H1 (cell line): ENCODE measurements around the gene SND1. TPM values are rescaled to one million over a fixed set of nuclear protein-coding genes. Genes with fewer than 3 reads are reported as not detected.
A peak's percentile ranks its signal among the peaks of the same experiment; 100 is the strongest.

Experiments used
- CTCF ChIA-PET: fragments of 300-600 bp; sonication (Branson Sonifier 250); formaldehyde crosslinking; loops from one replicate; lab custom pipeline; 2021; ENCODE audit not compliant: partially characterized antibody; lab: Charles Lee
- POLR2A ChIA-PET: fragments of 300-600 bp; sonication (Branson Sonifier 250); formaldehyde crosslinking; loops from one replicate; lab custom pipeline; 2021; ENCODE audit warnings: inconsistent platforms; ENCODE audit not compliant: partially characterized antibody; lab: Charles Lee
- DNase-seq, 2 experiments: peaks; one replicate each; pipeline versions ENCODE4 v3.0.0 to v3.0.0-alpha.2; 2010 to 2022; ENCODE audit warnings: low spot score in 2 of 2, low read depth in 1 of 2, mixed read lengths in 1 of 2
- FAIRE-seq: peaks from 2 replicates; lab custom pipeline; 2011; peaks lifted over from hg19 to GRCh38; lab: Jason Lieb, UNC
- H2AFZ ChIP-seq: 2 replicates; pipeline ENCODE4 v1.8.1; 2012; ENCODE audit warnings: low read length, inconsistent platforms
- H2AK5ac ChIP-seq: 2 replicates; pipeline ENCODE4 v1.6.1; 2013; ENCODE audit warnings: low read depth, low read length
- H2BK120ac ChIP-seq: replicated peaks from 2 replicates; pipeline ENCODE3; 2013; ENCODE audit warnings: low read depth, low read length, inconsistent platforms
- H2BK12ac ChIP-seq: 2 replicates; pipeline ENCODE4 v1.6.1; 2013; ENCODE audit warnings: low read depth, low read length
- H2BK15ac ChIP-seq: 2 replicates; pipeline ENCODE4 v1.6.1; 2013; ENCODE audit warnings: low read length
- H2BK20ac ChIP-seq: 2 replicates; pipeline ENCODE4 v1.6.1; 2013; ENCODE audit warnings: low read length
- H2BK5ac ChIP-seq: 2 replicates; pipeline ENCODE4 v1.6.1; 2013; ENCODE audit warnings: low read depth, low read length
- H3K14ac ChIP-seq: 2 replicates; pipeline ENCODE4 v1.6.1; 2013; ENCODE audit warnings: inconsistent platforms; ENCODE audit not compliant: insufficient read length
- H3K18ac ChIP-seq: 2 replicates; pipeline ENCODE4 v1.6.1; 2013; ENCODE audit warnings: low read length; ENCODE audit errors: extremely low read depth
- H3K23ac ChIP-seq: 2 replicates; pipeline ENCODE4 v1.6.1; 2013; ENCODE audit warnings: inconsistent platforms; ENCODE audit not compliant: insufficient read length
- H3K23me2 ChIP-seq: 2 replicates; pipeline ENCODE4 v1.6.1; 2013; ENCODE audit warnings: low read depth, low read length
- H3K27ac ChIP-seq: 2 replicates; pipeline ENCODE4 v1.6.1; 2011; ENCODE audit warnings: low read depth, low read length, inconsistent platforms
- H3K27me3 ChIP-seq, 4 experiments: replicated peaks in 1 of 4; 1 replicate in 1 of 4; 2 replicates in 3 of 4; pipeline versions ENCODE4 v1.6.1 to v1.8.1; 2011 to 2013; ENCODE audit warnings: low read length in 3 of 4, mild to moderate bottlenecking in 3 of 4, inconsistent platforms in 2 of 4, mixed read lengths in 2 of 4, moderate library complexity in 1 of 4; ENCODE audit not compliant: control insufficient read depth in 3 of 4, insufficient read depth in 3 of 4; ENCODE audit errors: extremely low read depth in 1 of 4
- H3K36me3 ChIP-seq, 4 experiments: 2 replicates each; pipeline versions ENCODE4 v1.6.1 to v1.8.1; 2011 to 2013; ENCODE audit warnings: mild to moderate bottlenecking in 4 of 4, low read length in 3 of 4, moderate library complexity in 2 of 4, control low read depth in 1 of 4, inconsistent platforms in 1 of 4; ENCODE audit not compliant: insufficient read depth in 4 of 4, control insufficient read depth in 2 of 4
- H3K4ac ChIP-seq: replicated peaks from 2 replicates; pipeline ENCODE3; 2013; ENCODE audit warnings: low read length, low read depth, mixed read lengths, inconsistent platforms; ENCODE audit not compliant: insufficient read length
- H3K4me1 ChIP-seq, 4 experiments: replicated peaks in 1 of 4; 1 replicate in 1 of 4; 2 replicates in 3 of 4; pipeline versions ENCODE4 v1.6.1 to v1.8.1; 2011 to 2013; ENCODE audit warnings: low read length in 3 of 4, inconsistent platforms in 2 of 4, mixed read lengths in 1 of 4; ENCODE audit not compliant: insufficient read depth in 4 of 4, control insufficient read depth in 3 of 4
- H3K4me2 ChIP-seq, 2 experiments: 2 replicates each; pipeline versions ENCODE4 v1.6.1 to v1.8.1; 2011 to 2013; ENCODE audit warnings: low read depth in 2 of 2, low read length in 2 of 2, control low read depth in 1 of 2, inconsistent platforms in 1 of 2, mild to moderate bottlenecking in 1 of 2; ENCODE audit not compliant: insufficient read depth in 1 of 2
- H3K4me3 ChIP-seq, 4 experiments: fragments of 200-600, 300-600 bp in 1 of 4; sonication (generic), shearing (Covaris generic), sonication (Bioruptor Twin) in 1 of 4; 2 replicates each; pipeline versions ENCODE4 v1.5.1 to v1.8.1; 2011 to 2016; ENCODE audit warnings: low read length in 4 of 4, low read depth in 3 of 4, control low read depth in 2 of 4, inconsistent platforms in 2 of 4, mild to moderate bottlenecking in 2 of 4, mixed read lengths in 1 of 4, moderate library complexity in 1 of 4; ENCODE audit not compliant: insufficient read depth in 2 of 4; ENCODE audit errors: extremely low read depth in 1 of 4
- H3K56ac ChIP-seq: replicated peaks from 2 replicates; pipeline ENCODE3; 2013; ENCODE audit warnings: low read depth, mild to moderate bottlenecking, mixed read lengths, low read length, inconsistent platforms; ENCODE audit not compliant: insufficient read length
- H3K79me1 ChIP-seq: 2 replicates; pipeline ENCODE4 v1.6.1; 2013; ENCODE audit warnings: low read depth, low read length, control low read depth
- H3K79me2 ChIP-seq, 2 experiments: 2 replicates each; pipeline versions ENCODE4 v1.6.1 to v1.8.1; 2012 to 2013; ENCODE audit warnings: low read length in 2 of 2, mild to moderate bottlenecking in 2 of 2, inconsistent platforms in 1 of 2; ENCODE audit not compliant: insufficient read depth in 2 of 2, control insufficient read depth in 1 of 2
- H3K9ac ChIP-seq, 4 experiments: replicated peaks in 1 of 4; 1 replicate in 1 of 4; 2 replicates in 3 of 4; pipeline versions ENCODE4 v1.6.1 to v1.8.1; 2011 to 2013; ENCODE audit warnings: low read depth in 3 of 4, low read length in 3 of 4, control low read depth in 2 of 4, mild to moderate bottlenecking in 2 of 4, moderate library complexity in 2 of 4, inconsistent platforms in 1 of 4; ENCODE audit errors: extremely low read depth in 1 of 4
- H3K9me3 ChIP-seq, 2 experiments: 2 replicates each; pipeline versions ENCODE4 v1.6.1 to v1.8.1; 2012 to 2013; ENCODE audit warnings: mild to moderate bottlenecking in 2 of 2, moderate library complexity in 2 of 2, control low read depth in 1 of 2, inconsistent platforms in 1 of 2, low read depth in 1 of 2, low read length in 1 of 2, mixed read lengths in 1 of 2; ENCODE audit not compliant: insufficient read depth in 2 of 2
- H4K20me1 ChIP-seq, 2 experiments: replicated peaks in 1 of 2; 2 replicates each; pipeline versions ENCODE3 to v1.8.1; 2011 to 2013; ENCODE audit warnings: inconsistent platforms in 2 of 2, low read length in 2 of 2, mild to moderate bottlenecking in 1 of 2; ENCODE audit not compliant: insufficient read depth in 2 of 2, control insufficient read depth in 1 of 2
- H4K5ac ChIP-seq: 2 replicates; pipeline ENCODE4 v1.6.1; 2013; ENCODE audit warnings: low read length, low read depth, mixed read lengths, inconsistent platforms; ENCODE audit not compliant: insufficient read length
- H4K8ac ChIP-seq: 2 replicates; pipeline ENCODE4 v1.8.0; 2013; ENCODE audit warnings: mild to moderate bottlenecking, moderate library complexity, low read length, inconsistent platforms; ENCODE audit not compliant: insufficient read depth; ENCODE audit errors: extremely low read depth
- H4K91ac ChIP-seq: replicated peaks from 2 replicates; pipeline ENCODE3; 2013; ENCODE audit warnings: low read length, mixed read lengths, inconsistent platforms; ENCODE audit not compliant: insufficient read length
- BCL11A ChIP-seq, 2 experiments: IDR thresholded peaks; one replicate each; pipeline ENCODE4 v1.6.1; 2011; ENCODE audit warnings: low read depth in 2 of 2, low read length in 2 of 2, mild to moderate bottlenecking in 2 of 2
- CREB1 ChIP-seq: IDR thresholded peaks from 2 replicates; pipeline ENCODE4 v1.6.1; 2012; ENCODE audit warnings: inconsistent platforms
- FOSL1 ChIP-seq: IDR thresholded peaks from 2 replicates; pipeline ENCODE4 v1.6.1; 2011; ENCODE audit warnings: mild to moderate bottlenecking, low read depth, low read length, moderate library complexity; ENCODE audit not compliant: insufficient read depth
- HDAC6 ChIP-seq: IDR thresholded peaks from one replicate; pipeline ENCODE4 v1.7.1; 2012; ENCODE audit warnings: low read depth, mild to moderate bottlenecking, inconsistent platforms, low read length, moderate library complexity
- NRF1 ChIP-seq: IDR thresholded peaks from 2 replicates; pipeline ENCODE4 v1.6.1; 2011; ENCODE audit warnings: mild to moderate bottlenecking, low read depth, low read length, improper control_type of control experiment
- RNF2 ChIP-seq: fragments of 200-900, 300-1000 bp; sonication (generic); IDR thresholded peaks from 2 replicates; pipeline ENCODE4 v1.7.1; 2016; ENCODE audit warnings: borderline replicate concordance, low read depth, mild to moderate bottlenecking, antibody characterized with exemption, low read length; ENCODE audit not compliant: poor library complexity, severe bottlenecking; ENCODE audit errors: missing control alignments
- SIN3A ChIP-seq, 2 experiments: IDR thresholded peaks in 1 of 2; conservative IDR thresholded peaks in 1 of 2; 2 replicates each; pipeline ENCODE4 v1.6.1; 2011 to 2012; ENCODE audit warnings: low read length in 2 of 2, improper control_type of control experiment in 1 of 2, low read depth in 1 of 2, mild to moderate bottlenecking in 1 of 2
- SIX5 ChIP-seq: IDR thresholded peaks from 2 replicates; pipeline ENCODE4 v1.6.1; 2011; ENCODE audit warnings: mild to moderate bottlenecking, low read depth, low read length
- SP2 ChIP-seq: IDR thresholded peaks from 2 replicates; pipeline ENCODE4 v1.6.1; 2012; ENCODE audit warnings: mild to moderate bottlenecking, low read length, inconsistent platforms
- SRF ChIP-seq: IDR thresholded peaks from 2 replicates; pipeline ENCODE4 v1.6.1; 2011; ENCODE audit warnings: mild to moderate bottlenecking, low read depth, low read length, moderate library complexity
- TAF1 ChIP-seq: IDR thresholded peaks from 2 replicates; pipeline ENCODE4 v1.6.1; 2011; ENCODE audit warnings: mild to moderate bottlenecking, low read depth, low read length
- TCF12 ChIP-seq: IDR thresholded peaks from 2 replicates; pipeline ENCODE4 v1.6.1; 2011; ENCODE audit warnings: low read depth, mild to moderate bottlenecking, low read length
- ZNF274 ChIP-seq: IDR thresholded peaks from 2 replicates; pipeline ENCODE4 v1.7.0; 2012; ENCODE audit warnings: low read length, borderline replicate concordance; ENCODE audit errors: extremely low read depth
- WGBS, 2 experiments: shearing (Covaris generic) in 1 of 2; methylation state at CpG; one replicate each; pipeline versions ENCODE4 v1.1.6 to v1.1.7; 2013 to 2015; ENCODE audit warnings: low lambda C conversion rate in 2 of 2, mixed read lengths in 2 of 2, inconsistent platforms in 1 of 2, low coverage in 1 of 2, missing lambda C conversion rate in 1 of 2; ENCODE audit not compliant: insufficient replicate concordance in 2 of 2, insufficient coverage in 1 of 2, insufficient read length in 1 of 2; ENCODE audit errors: extremely low coverage in 1 of 2, missing lambda C conversion rate in 1 of 2; 5-methylcytosine and 5-hydroxymethylcytosine counted together
- polyA plus RNA-seq, 7 experiments: library from polyadenylated mRNA; depleted of rRNA in 3 of 7; stranded (reverse) in 5 of 7; unstranded in 2 of 7; fragments of >200 nt in 5 of 7; fragments of 200-250 nt in 2 of 7; gene quantifications; 1 replicate in 5 of 7; 2 replicates in 1 of 7; 4 replicates in 1 of 7; pipeline versions ENCODE4 v1.2.1 to v1.2.3, GENCODE V29; 2011 to 2013; ENCODE audit warnings: missing spikeins in 2 of 7, mixed read lengths in 2 of 7
- total RNA-seq: library from RNA; stranded (reverse); fragmentation: NEBNext Ultra II Directional; extraction: Animal tissue kit (Norgen Biotek cat#: 25700); gene quantifications from 2 replicates; pipeline ENCODE4 v1.2.1, GENCODE V29; 2021
- TF ChIP-seq, protein P1 (sequence below): IDR thresholded peaks from 2 replicates; pipeline ENCODE4 v1.6.1; 2011; ENCODE audit warnings: low read depth, mild to moderate bottlenecking, low read length; ENCODE audit not compliant: insufficient read depth

Gene SND1
- total and polyA plus RNA-seq, 2 of the 8 experiments (the other 6 are each of a cell fraction or from before 2014, with no cell fraction given) = 122 to 290 TPM

- H3K79me1 ChIP-seq = peaks cover 2% of the 10 kb centered on the region; the same call in 1 of the 2 replicates
- FAIRE-seq = no peak
- no peak overlapping the region for H3K4ac ChIP-seq
- H2BK20ac ChIP-seq = no peak overlapping the region
- no peak overlapping the region for H4K91ac ChIP-seq
- no peak overlapping the region for H2BK12ac ChIP-seq
- H3K4me1 ChIP-seq = peaks cover 0 to 8% (median 2%) of the 10 kb centered on the region in 4 experiments; a peak in 3 of 7 replicates
- no peak overlapping the region for H3K14ac ChIP-seq
- H4K8ac ChIP-seq = no peak overlapping the region
- H2BK120ac ChIP-seq = no peak overlapping the region
- H3K4me2 ChIP-seq = no peak overlapping the region
- CTCF ChIA-PET = interaction anchor here (4.5 to 16.6 kb wide), 3 partner anchors 11 to 137 kb away, joined by 16 to 135 read pairs (median 47); no protein-coding TSS in a partner anchor
- no peak overlapping the region for H3K18ac ChIP-seq
- H3K27me3 ChIP-seq = no peaks in the 10 kb centered on the region
- no peak overlapping the region for H3K9ac ChIP-seq
- no peak overlapping the region for H3K4me3 ChIP-seq
- no peaks in the 10 kb centered on the region for H3K36me3 ChIP-seq
- H3K9me3 ChIP-seq = no peaks in the 10 kb centered on the region
- H3K23ac ChIP-seq = no peak overlapping the region
- no peak for DNase-seq
- peaks cover 3 to 6% of the 10 kb centered on the region in 2 experiments for H4K20me1 ChIP-seq
- H3K27ac ChIP-seq = no peak overlapping the region
- no peak overlapping the region for H3K56ac ChIP-seq
- no peak overlapping the region for H2AK5ac ChIP-seq
- H2AFZ ChIP-seq = no peak overlapping the region
- WGBS, 2 experiments = 83% methylated on average over 11 of the region's 11 CpGs; no CpG with 5 or more reads in 1 of the 2 experiments
- H2BK15ac ChIP-seq = no peak overlapping the region
- H2BK5ac ChIP-seq = 0 out of 2 replicates have a peak overlapping the region, but pooled peaks have one; percentile 10
- H4K5ac ChIP-seq = no peak overlapping the region
- no peaks in the 10 kb centered on the region for H3K79me2 ChIP-seq
- no peaks in the 10 kb centered on the region for H3K23me2 ChIP-seq
- POLR2A ChIA-PET = interaction anchor here (1.4 kb wide), 1 partner anchor 21 kb away, joined by 3 read pairs; no protein-coding TSS in a partner anchor
- TF ChIP-seq RNF2 = no peak
- TF ChIP-seq, protein P1, sequence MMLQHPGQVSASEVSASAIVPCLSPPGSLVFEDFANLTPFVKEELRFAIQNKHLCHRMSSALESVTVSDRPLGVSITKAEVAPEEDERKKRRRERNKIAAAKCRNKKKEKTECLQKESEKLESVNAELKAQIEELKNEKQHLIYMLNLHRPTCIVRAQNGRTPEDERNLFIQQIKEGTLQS = no peak
- TF ChIP-seq ZNF274 = no peak
- no peak for TF ChIP-seq SIX5
- no peak for TF ChIP-seq SIN3A (conservative IDR thresholded peaks at IDR 0.05 in 1 of 2, IDR thresholded peaks at IDR 0.05 in 1 of 2; ENCODE audit: low read depth in 1 of 2, low read length in 2 of 2)
- no peak for TF ChIP-seq SRF
- no peak for TF ChIP-seq CREB1
- TF ChIP-seq SP2 = no peak
- TF ChIP-seq BCL11A (IDR thresholded peaks at IDR 0.05; ENCODE audit: low read depth in 2 of 2, low read length in 2 of 2) = no peak
- no peak for TF ChIP-seq HDAC6
- TF ChIP-seq TCF12 = no peak
- TF ChIP-seq TAF1 = no peak
- no peak for TF ChIP-seq NRF1
- no peak for TF ChIP-seq FOSL1
Measured at GRCh38 chr7:128071801-128072200, 419.8 kb downstream of the SND1 start.
